Activated CD8-positive, alpha-beta T cell treated with anti-CD3 and anti-CD28 coated beads, Interleukin-2, amount 10 ng/mL, durations not matched to agents 7 days and 5 days (primary cell): ENCODE data around the gene PAX7. TPM values are rescaled to one million over a fixed set of nuclear protein-coding genes. Genes with fewer than 3 reads are reported as not detected.

ENCODE experiments used
- ATAC-seq: fragments of 150-1000 bp; cut with Tn5 transposase; one replicate; pipeline ENCODE4 v1.10.0; 2021; ENCODE audit warnings: moderate library complexity
- CTCF ChIA-PET: fragments of 350-600 bp; sonication (Branson Sonifier 250); formaldehyde crosslinking; loops from one replicate; lab custom pipeline; 2021; ENCODE audit warnings: antibody characterized with exemption; lab: Charles Lee
- POLR2A ChIA-PET: fragments of 350-600 bp; sonication (Branson Sonifier 250); formaldehyde crosslinking; loops from one replicate; lab custom pipeline; 2021; ENCODE audit warnings: antibody characterized with exemption; lab: Charles Lee
- DNase-seq: peaks from one replicate; pipeline ENCODE4 v3.0.0-alpha.2; 2020
- H3K27ac Mint-ChIP-seq: one replicate; pipeline ENCODE4 v1.8.0; 2021; ENCODE audit warnings: mild to moderate bottlenecking, mixed read lengths
- H3K27me3 Mint-ChIP-seq: one replicate; pipeline ENCODE4 v1.8.0; 2021; ENCODE audit warnings: low read depth, mixed read lengths
- H3K36me3 Mint-ChIP-seq: one replicate; pipeline ENCODE4 v1.8.0; 2021; ENCODE audit warnings: low read depth, mixed read lengths
- H3K4me1 Mint-ChIP-seq: one replicate; pipeline ENCODE4 v1.8.0; 2021; ENCODE audit warnings: low read depth, mixed read lengths
- H3K4me3 Mint-ChIP-seq: one replicate; pipeline ENCODE4 v1.8.0; 2021; ENCODE audit warnings: mild to moderate bottlenecking, mixed read lengths
- H3K9me3 Mint-ChIP-seq: one replicate; pipeline ENCODE4 v1.8.0; 2022; ENCODE audit warnings: mixed read lengths; ENCODE audit not compliant: insufficient read depth
- total RNA-seq, 2 experiments: library from RNA; stranded (reverse); gene quantifications; one replicate each; pipeline ENCODE4 v1.2.3, GENCODE V29; 2021

The PAX7 gene
- total RNA-seq, 2 experiments from 2014 or later: not detected

GRCh38 chr1:18731591-18732235 is 101.1 kb downstream of the PAX7 start:
- Mint-ChIP-seq H3K27me3 (peaks cover 20% of the 10 kb centered on the region), H3K4me1 (no peaks in the 10 kb centered on the region), H3K9me3 (no peaks in the 10 kb centered on the region), H3K4me3 (no peak overlapping the region), H3K36me3 (no peaks in the 10 kb centered on the region), H3K27ac (no peak overlapping the region)
- POLR2A ChIA-PET: no interaction called here
- no peak for DNase-seq
- CTCF ChIA-PET: interaction anchor here (1.6 kb wide), 1 partner anchor 150 kb away, joined by 5 read pairs; no protein-coding TSS in a partner anchor
- ATAC-seq: no peak

DNA sequence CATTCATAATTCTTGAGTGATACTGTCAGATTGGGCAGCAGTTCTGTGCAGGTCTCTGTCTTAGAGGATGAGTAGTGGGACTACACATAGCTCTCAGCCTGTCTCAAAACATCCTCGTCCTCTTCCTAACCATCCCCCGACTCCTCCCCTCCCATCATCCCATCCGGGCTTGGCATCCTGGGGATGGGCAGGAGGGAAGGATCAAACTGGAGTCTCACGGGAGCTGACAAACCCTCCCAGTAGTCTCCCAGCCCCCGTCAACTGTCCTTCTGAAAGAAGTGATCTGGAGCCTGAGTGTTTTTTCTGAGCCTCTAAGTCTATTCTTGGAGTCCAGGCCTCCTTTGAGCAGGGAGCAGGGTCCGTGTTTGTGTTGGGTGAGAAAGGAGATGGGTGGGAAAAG is 102.0 kb downstream of the PAX7 start:
- Mint-ChIP-seq H3K36me3 (no peaks in the 10 kb centered on the region), H3K4me3 (no peak overlapping the region), H3K9me3 (no peaks in the 10 kb centered on the region), H3K4me1 (no peaks in the 10 kb centered on the region), H3K27me3 (peaks cover 11% of the 10 kb centered on the region), H3K27ac (no peak overlapping the region)
- CTCF ChIA-PET: interaction anchor here (1.6 kb wide), 1 partner anchor 151 kb away, joined by 5 read pairs; no protein-coding TSS in a partner anchor
- no peak for ATAC-seq
- POLR2A ChIA-PET: interaction anchor here (0.7 kb wide), 1 partner anchor 9 kb away, joined by 3 read pairs; no protein-coding TSS in a partner anchor
- no peak for DNase-seq

DNA sequence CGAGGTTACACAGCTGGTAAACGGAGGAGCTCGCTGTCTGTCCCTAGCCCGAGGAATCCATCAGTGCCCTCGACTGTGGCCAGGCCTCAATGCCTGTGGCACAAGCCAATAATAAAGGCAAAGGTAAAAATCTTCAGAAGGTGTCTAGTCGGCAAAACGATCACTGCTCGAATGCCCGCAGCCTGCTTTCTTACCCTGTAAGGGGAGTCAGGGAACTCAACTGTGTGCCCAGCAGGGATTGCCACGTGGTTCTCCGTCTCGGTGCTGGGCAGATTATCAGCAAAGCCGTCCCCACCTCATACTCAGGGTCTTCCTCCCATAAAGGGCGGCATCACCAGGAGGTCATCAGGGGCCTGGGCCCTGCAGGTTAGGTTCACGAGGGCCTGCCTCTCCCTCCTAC is 103.4 kb downstream of the PAX7 start:
- no peak for DNase-seq
- POLR2A ChIA-PET: no interaction called here
- no peak for ATAC-seq
- Mint-ChIP-seq H3K36me3 (no peaks in the 10 kb centered on the region), H3K4me1 (no peaks in the 10 kb centered on the region), H3K27ac (no peak overlapping the region), H3K9me3 (no peaks in the 10 kb centered on the region), H3K27me3 (peaks cover 7% of the 10 kb centered on the region), H3K4me3 (no peak overlapping the region)
- CTCF ChIA-PET: no interaction called here

DNA sequence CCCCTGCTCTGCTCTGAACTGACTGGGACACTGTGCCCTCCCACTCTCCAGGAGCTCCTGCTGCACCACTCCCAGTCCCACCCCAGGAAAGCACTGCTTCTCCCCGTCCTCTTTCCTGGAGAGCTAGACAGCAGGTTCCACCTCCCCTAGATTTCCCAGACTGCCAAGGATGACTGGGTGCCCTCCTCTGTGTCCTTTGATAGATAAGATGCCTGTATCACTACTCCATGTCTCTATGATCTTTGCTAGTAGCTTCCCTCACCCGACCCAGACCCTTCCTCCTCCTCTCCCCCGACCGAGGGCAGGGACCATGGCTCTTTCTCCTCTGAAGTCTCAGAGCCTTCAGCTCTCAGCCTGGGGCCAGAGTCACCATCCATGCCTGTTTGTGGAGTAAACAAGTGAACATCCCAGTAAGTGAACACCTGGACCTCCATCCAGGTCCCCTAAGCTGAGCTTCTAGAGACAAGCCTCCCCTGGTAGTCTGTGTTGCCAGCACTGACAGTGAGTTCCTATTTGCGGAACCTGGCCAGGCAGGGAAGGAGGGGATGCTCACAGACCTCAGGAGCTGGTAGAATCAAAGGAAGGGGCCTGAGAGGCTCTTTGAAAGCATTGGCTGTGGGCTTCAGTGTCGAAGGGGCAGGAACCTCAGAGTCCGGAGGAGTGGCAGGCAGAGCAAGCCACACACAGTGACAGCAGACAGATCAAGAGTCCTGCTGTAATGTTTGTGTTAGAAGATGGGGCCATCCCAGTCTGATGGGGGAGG is 104.0 kb downstream of the PAX7 start:
- ATAC-seq (no peak), DNase-seq (no peak)
- H3K36me3 Mint-ChIP-seq: no peaks in the 10 kb centered on the region
- POLR2A ChIA-PET: no interaction called here
- H3K9me3 Mint-ChIP-seq: no peaks in the 10 kb centered on the region
- CTCF ChIA-PET: no interaction called here
- H3K4me3 Mint-ChIP-seq: no peak overlapping the region
- peaks cover 7% of the 10 kb centered on the region for H3K27me3 Mint-ChIP-seq
- no peak overlapping the region for H3K27ac Mint-ChIP-seq
- no peaks in the 10 kb centered on the region for H3K4me1 Mint-ChIP-seq

GRCh38 chr1:18735224-18735997 is 104.8 kb downstream of the PAX7 start:
- Mint-ChIP-seq H3K36me3 (no peaks in the 10 kb centered on the region), H3K4me3 (no peak overlapping the region), H3K27me3 (peaks cover 7% of the 10 kb centered on the region), H3K9me3 (no peaks in the 10 kb centered on the region), H3K27ac (no peak overlapping the region), H3K4me1 (no peaks in the 10 kb centered on the region)
- ChIA-PET CTCF (no interaction called here), POLR2A (no interaction called here)
- ATAC-seq (no peak), DNase-seq (no peak)

DNA sequence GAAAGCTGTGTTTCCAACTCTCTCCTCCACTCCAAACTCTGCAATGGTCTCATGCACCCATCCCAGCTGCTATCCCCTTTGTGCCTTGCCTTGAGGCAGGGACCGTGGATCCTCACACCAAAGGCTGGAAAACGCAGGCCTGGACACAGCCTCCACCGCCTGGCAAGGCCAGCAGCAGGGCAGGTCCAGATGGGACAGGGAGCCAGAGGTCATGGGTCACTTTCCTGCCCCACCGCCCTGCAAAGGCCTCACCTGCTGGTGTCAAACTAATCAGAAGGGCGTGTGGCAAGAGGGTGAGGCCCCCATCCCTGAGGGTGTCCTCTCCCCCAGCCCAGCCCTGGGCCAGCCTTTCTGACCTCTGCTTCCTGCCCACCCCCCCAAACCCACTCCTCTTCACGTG is 106.3 kb downstream of the PAX7 start:
- H3K4me3 Mint-ChIP-seq: no peak overlapping the region
- H3K9me3 Mint-ChIP-seq: no peaks in the 10 kb centered on the region
- DNase-seq: no peak
- no peaks in the 10 kb centered on the region for H3K36me3 Mint-ChIP-seq
- CTCF ChIA-PET: no interaction called here
- POLR2A ChIA-PET: no interaction called here
- H3K4me1 Mint-ChIP-seq: no peaks in the 10 kb centered on the region
- no peak for ATAC-seq
- peaks cover 7% of the 10 kb centered on the region for H3K27me3 Mint-ChIP-seq
- no peak overlapping the region for H3K27ac Mint-ChIP-seq

DNA sequence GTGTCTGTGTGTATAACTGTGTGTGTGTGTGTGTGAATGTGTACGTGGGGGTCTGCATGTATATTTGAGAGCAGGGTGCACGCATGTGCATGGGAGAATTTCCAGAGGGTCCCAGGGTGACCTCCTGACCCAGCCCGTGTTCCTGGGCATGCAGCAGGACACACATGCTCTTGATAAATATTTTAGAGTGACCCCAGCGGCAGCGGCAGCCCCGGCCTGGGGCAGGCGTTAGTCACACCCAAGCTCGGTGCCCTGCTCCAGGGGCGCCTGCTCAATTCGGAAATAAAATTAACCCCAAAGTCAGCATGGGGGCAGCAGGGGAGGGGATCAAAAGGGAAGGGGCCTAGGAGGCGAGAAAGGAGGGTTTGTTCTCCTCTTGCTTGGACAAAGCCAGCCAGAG is 107.5 kb downstream of the PAX7 start:
- Mint-ChIP-seq H3K27ac (no peak overlapping the region), H3K4me3 (no peak overlapping the region), H3K27me3 (peaks cover 2% of the 10 kb centered on the region), H3K36me3 (no peaks in the 10 kb centered on the region), H3K9me3 (no peaks in the 10 kb centered on the region), H3K4me1 (no peaks in the 10 kb centered on the region)
- POLR2A ChIA-PET: no interaction called here
- ATAC-seq (no peak), DNase-seq (no peak)
- CTCF ChIA-PET: no interaction called here

DNA sequence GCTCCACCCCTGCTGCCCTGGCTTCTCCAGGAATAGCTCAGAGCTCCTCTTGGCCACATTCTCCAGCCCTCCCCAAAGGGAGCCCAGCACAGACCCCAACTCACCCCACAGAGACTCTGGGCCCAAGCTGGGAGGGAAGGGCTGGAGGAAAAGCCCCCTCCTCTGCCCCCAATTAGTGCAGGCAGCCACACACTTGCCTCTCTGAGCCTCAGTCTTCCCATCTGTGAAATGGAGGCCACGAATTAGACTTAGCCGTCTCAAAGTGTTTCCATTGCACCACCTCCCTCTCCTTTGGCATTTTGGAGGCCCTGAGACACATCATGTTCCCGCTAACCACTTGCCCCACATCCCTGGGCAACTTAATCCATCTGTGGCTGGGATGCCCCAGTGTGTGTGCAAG is 108.0 kb downstream of the PAX7 start:
- Mint-ChIP-seq H3K4me1 (no peaks in the 10 kb centered on the region), H3K27me3 (no peaks in the 10 kb centered on the region), H3K9me3 (no peaks in the 10 kb centered on the region), H3K36me3 (no peaks in the 10 kb centered on the region), H3K4me3 (no peak overlapping the region), H3K27ac (no peak overlapping the region)
- ATAC-seq: no peak
- DNase-seq: no peak
- POLR2A ChIA-PET: no interaction called here
- CTCF ChIA-PET: no interaction called here

GRCh38 chr1:18739408-18739807 is 108.8 kb downstream of the PAX7 start:
- ChIA-PET CTCF (no interaction called here), POLR2A (no interaction called here)
- no peak for ATAC-seq
- Mint-ChIP-seq H3K4me1 (no peaks in the 10 kb centered on the region), H3K4me3 (no peak overlapping the region), H3K27ac (no peak overlapping the region), H3K9me3 (no peaks in the 10 kb centered on the region), H3K27me3 (no peaks in the 10 kb centered on the region), H3K36me3 (no peaks in the 10 kb centered on the region)
- DNase-seq: no peak

DNA sequence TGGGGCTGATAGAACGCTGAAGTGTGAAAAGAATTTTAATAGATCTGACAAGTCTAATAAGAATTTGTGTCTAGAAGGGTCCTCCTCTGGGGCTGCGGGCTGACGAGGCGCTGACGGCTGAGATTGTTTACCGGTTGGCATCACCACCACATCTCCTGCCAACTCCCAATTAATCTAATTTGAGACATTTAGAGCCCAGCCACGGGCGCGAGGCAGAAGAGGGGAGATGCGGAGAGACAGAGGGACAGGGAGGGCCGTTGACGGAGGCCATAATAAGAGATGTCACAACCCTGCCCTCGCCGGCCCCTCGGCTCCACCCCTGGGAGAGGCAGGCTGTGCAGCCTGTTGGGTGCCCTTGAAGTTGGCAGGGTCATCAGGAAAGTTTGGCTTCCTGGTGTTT is 109.3 kb downstream of the PAX7 start:
- Mint-ChIP-seq H3K27me3 (no peaks in the 10 kb centered on the region), H3K36me3 (no peaks in the 10 kb centered on the region), H3K9me3 (no peaks in the 10 kb centered on the region), H3K4me1 (no peaks in the 10 kb centered on the region), H3K27ac (no peak overlapping the region), H3K4me3 (no peak overlapping the region)
- ChIA-PET POLR2A (no interaction called here), CTCF (no interaction called here)
- ATAC-seq: no peak
- DNase-seq: no peak

- ChIA-PET CTCF (no interaction called here), POLR2A (no interaction called here)
- no peak for DNase-seq
- no peaks in the 10 kb centered on the region for H3K4me1 Mint-ChIP-seq
- ATAC-seq: no peak
- no peak overlapping the region for H3K4me3 Mint-ChIP-seq
- no peak overlapping the region for H3K27ac Mint-ChIP-seq
- H3K36me3 Mint-ChIP-seq: no peaks in the 10 kb centered on the region
- no peaks in the 10 kb centered on the region for H3K27me3 Mint-ChIP-seq
- no peaks in the 10 kb centered on the region for H3K9me3 Mint-ChIP-seq
These were observed 110.0 kb downstream of the PAX7 start for GRCh38 chr1:18740617-18741016.

- CTCF ChIA-PET: no interaction called here
- no peak overlapping the region for H3K27ac Mint-ChIP-seq
These were observed 112.6 kb downstream of the PAX7 start for GRCh38 chr1:18743233-18743632.

More at GRCh38 chr1:18743233-18743632, 112.6 kb downstream of the PAX7 start:
- no peaks in the 10 kb centered on the region for H3K27me3 Mint-ChIP-seq
- H3K9me3 Mint-ChIP-seq: no peaks in the 10 kb centered on the region
- DNase-seq (no peak), ATAC-seq (no peak)
- POLR2A ChIA-PET: no interaction called here
- H3K4me1 Mint-ChIP-seq: no peaks in the 10 kb centered on the region
- H3K36me3 Mint-ChIP-seq: no peaks in the 10 kb centered on the region
- no peak overlapping the region for H3K4me3 Mint-ChIP-seq
